D721Med (cell line): Measurements from ENCODE around the gene SHPK.

Experiments used
- DNase-seq: peaks from one replicate; pipeline ENCODE4 v3.0.0; 2011; ENCODE audit warnings: low spot score; ENCODE audit not compliant: insufficient read length
- FAIRE-seq: peaks from 2 replicates; lab custom pipeline; 2011; peaks lifted over from hg19 to GRCh38; lab: Jason Lieb, UNC
- TF ChIP-seq, protein P1 (sequence below): IDR thresholded peaks from 2 replicates; pipeline ENCODE4 v1.5.1; 2012; ENCODE audit warnings: mild to moderate bottlenecking, control low read depth; ENCODE audit not compliant: insufficient read depth; ENCODE audit errors: missing control alignments

SHPK gene

DNA sequence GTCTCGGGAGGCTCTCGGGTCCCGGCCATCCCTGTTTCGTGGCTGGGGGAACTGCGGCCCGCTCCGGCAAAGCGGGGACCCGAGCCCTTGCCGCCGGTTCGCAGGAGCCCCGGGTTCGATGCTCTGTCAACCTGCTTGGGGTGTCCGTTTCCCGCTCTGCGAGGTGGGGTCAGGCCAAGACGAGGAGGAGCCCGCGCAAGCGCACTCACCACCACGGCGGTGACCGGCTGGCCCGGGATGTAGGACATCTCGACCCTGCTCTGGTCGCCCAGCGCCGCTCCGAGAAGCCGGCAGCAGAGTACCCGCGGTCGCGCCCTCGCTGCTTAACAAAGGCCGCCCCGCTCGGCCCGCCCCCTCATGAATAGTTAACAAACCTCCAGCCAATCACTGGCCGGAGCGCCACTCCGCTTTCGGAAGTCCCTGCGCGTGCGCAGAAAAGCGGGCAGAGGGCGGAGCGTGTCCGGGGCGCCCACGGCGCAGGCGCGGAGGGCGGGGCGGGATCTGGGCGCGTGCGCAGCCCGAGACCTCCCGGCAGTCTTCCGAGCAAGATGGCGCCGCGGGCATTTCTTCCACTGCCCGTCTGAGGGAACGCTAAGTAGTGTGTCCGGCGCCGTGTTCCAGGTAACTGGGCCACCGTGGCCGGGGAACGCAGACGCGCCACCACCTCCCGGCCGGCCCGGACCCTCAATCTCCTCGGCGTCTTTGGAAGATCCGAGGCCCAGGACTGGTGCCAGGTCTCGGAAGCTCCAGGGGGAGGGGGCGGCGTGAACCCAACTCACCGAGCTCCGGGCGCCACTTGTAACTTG is 32.4 kb upstream of the SHPK start, which contains the start of the genes EMC6 and TAX1BP3:
Gene EMC6, plus strand, starts transcription at position 534 of the 806 bp plus-strand sequence. CDS start 335 bp downstream, outside the sequence.
Gene TAX1BP3, minus strand, starts transcription at position 300 of the 806 bp plus-strand sequence. Its CDS starts 52 bp downstream, at position 248.
- peak; percentile 99 for DNase-seq
- TF ChIP-seq, protein P1, sequence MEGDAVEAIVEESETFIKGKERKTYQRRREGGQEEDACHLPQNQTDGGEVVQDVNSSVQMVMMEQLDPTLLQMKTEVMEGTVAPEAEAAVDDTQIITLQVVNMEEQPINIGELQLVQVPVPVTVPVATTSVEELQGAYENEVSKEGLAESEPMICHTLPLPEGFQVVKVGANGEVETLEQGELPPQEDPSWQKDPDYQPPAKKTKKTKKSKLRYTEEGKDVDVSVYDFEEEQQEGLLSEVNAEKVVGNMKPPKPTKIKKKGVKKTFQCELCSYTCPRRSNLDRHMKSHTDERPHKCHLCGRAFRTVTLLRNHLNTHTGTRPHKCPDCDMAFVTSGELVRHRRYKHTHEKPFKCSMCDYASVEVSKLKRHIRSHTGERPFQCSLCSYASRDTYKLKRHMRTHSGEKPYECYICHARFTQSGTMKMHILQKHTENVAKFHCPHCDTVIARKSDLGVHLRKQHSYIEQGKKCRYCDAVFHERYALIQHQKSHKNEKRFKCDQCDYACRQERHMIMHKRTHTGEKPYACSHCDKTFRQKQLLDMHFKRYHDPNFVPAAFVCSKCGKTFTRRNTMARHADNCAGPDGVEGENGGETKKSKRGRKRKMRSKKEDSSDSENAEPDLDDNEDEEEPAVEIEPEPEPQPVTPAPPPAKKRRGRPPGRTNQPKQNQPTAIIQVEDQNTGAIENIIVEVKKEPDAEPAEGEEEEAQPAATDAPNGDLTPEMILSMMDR = no peak
- FAIRE-seq = no peak

DNA sequence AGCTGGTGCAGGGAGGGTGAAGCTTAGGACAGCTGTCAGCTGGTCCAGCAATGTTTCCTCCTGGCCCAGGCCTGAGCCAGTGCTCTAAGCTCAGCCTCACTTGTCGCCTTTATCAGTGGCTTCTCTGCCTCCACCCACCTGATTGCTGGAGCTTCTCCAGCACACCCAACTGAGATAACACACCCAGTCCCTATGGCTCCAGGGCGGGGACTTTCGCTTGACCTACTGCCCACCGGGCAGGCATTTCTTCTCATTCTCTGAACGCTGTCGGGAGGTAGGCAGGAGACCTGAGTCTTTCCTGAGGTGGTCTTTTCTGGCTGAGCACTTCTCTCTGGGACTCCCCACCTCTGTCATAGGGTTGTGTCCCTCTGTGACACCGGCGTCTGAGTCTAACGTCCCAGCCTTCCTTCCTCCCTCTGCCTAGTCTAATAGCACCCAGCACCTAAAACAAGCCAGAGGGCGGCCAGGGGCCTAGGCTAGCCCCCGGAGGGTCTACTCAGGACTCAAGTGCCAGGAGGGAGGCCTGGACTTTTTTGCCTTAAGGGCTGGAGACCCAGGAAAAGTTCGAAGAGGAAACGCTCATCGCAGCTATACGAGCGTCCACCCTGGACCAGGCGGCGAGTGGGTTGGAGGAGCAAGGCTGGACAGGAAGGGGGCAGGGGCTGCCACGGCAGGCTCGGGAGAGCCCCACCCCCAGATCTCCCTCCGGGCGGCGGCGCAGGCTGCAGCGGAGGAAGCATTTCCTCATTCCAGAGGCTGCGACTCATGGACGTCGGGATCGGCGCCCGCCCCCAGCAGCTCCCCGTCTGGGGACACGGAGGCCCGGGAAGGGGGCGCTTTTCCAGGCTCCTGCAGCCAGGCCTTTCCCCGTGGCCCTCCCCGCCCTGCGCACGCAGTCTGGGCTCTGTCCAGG is 31.6 kb upstream of the SHPK start:
- TF ChIP-seq, protein P1 = no peak
- FAIRE-seq (no peak), DNase-seq (no peak)

GRCh38 chr17:3666516-3666915 is 30.5 kb upstream of the SHPK start:
- DNase-seq (no peak), FAIRE-seq (no peak)
- TF ChIP-seq, protein P1 = no peak

GRCh38 chr17:3665834-3666233 is 29.8 kb upstream of the SHPK start:
- DNase-seq = no peak
- FAIRE-seq = no peak
- TF ChIP-seq, protein P1 = no peak

DNA sequence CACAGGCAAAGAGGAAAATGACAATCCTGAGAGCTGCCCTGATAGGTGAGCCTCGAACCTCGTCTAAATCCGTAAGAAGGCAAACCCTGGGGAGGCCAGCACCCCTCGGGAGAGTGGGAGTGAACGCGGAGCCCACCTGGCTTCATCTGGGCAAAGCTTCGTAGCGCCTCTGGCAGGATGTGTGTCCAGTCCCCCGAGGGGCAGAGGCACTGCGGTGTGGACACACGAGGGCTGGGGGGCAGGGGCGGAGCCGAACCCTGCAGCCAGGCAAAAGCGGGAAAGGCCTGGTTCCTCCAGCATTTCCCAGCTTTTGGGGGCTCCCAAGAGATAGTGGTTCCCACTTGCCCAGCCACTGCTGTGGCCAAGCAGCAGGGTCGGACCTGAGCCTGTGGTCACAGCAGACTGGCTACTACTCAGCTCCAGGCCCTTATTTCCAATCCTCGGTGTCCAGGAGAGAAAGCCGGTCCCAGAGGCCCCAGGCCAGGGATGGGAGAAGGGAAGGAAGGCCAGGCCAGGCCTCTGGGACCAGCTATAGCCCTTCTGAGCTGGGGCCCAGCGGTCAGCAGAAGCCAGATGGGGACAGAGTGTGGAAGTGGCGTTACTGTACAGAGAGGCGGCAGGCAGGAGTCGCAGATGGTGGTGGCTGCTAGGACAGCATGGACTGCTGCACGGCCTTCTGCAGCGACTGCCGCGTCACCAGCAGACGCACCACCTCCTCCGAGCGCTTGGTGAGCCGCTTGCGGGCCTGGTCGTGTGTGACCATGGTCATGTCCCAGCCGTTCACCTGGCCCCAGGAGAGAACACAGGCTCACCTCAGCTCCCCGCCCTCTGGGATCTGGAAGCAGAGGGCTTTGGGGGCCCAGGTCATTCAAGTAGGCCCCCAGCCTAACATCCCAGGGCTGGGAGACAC is 27.3 kb upstream of the SHPK start:
- DNase-seq = no peak

More for the DNA sequence above, 27.3 kb upstream of the SHPK start:
- FAIRE-seq = no peak
- TF ChIP-seq, protein P1 = no peak
